ENCODE data around the gene RAB7A.
"Not testable (repeated sequence)": the region's sequence is repeated elsewhere in the genome, so short reads cannot be mapped to it uniquely, and the experiment has no call there.

Gene RAB7A

GRCh38 chr3:128753715-128754114 lies 27.7 kb downstream of the RAB7A start:
- DNase-seq (ENCODE audit: low spot score), result no peak

- no peak for DNase-seq (ENCODE audit: low spot score)
These were observed 34.1 kb downstream of the RAB7A start for GRCh38 chr3:128760042-128760441.

GRCh38 chr3:128760881-128761280 lies 34.9 kb downstream of the RAB7A start:
- no peak for DNase-seq (ENCODE audit: low spot score)

- no peak for DNase-seq (ENCODE audit: low spot score)
These were observed 35.4 kb downstream of the RAB7A start for GRCh38 chr3:128761392-128761791.

GRCh38 chr3:128763967-128764366 lies 38.0 kb downstream of the RAB7A start:
- no peak for DNase-seq (ENCODE audit: low spot score)

- DNase-seq (ENCODE audit: low spot score), result no peak
These were observed 38.9 kb downstream of the RAB7A start for GRCh38 chr3:128764863-128765262.

GRCh38 chr3:128767094-128767750 lies 41.2 kb downstream of the RAB7A start:
- no peak for DNase-seq (ENCODE audit: low spot score)

GRCh38 chr3:128768471-128768870 lies 42.5 kb downstream of the RAB7A start:
- no peak for DNase-seq (ENCODE audit: low spot score)

GRCh38 chr3:128770387-128770786 lies 44.4 kb downstream of the RAB7A start:
- DNase-seq (ENCODE audit: low spot score), result no peak

- DNase-seq (ENCODE audit: low spot score), result not testable (repeated sequence)
These were observed 47.2 kb downstream of the RAB7A start for GRCh38 chr3:128773189-128773588.

- DNase-seq (ENCODE audit: low spot score), result not testable (repeated sequence)
These were observed 47.6 kb downstream of the RAB7A start for GRCh38 chr3:128773592-128773991.

- no peak for DNase-seq (ENCODE audit: low spot score)
These were observed 49.3 kb downstream of the RAB7A start for GRCh38 chr3:128775241-128775640.

GRCh38 chr3:128775906-128776542 lies 50.0 kb downstream of the RAB7A start:
- no peak for DNase-seq (ENCODE audit: low spot score)

- DNase-seq (ENCODE audit: low spot score), result no peak
These were observed 54.3 kb downstream of the RAB7A start for GRCh38 chr3:128780101-128780837.

GRCh38 chr3:128781164-128781563 lies 55.2 kb downstream of the RAB7A start:
- DNase-seq (ENCODE audit: low spot score), result no peak

GRCh38 chr3:128782282-128783146 lies 56.5 kb downstream of the RAB7A start:
- DNase-seq (ENCODE audit: low spot score), result no peak

GRCh38 chr3:128783774-128784173 lies 57.8 kb downstream of the RAB7A start:
- no peak for DNase-seq (ENCODE audit: low spot score)

- DNase-seq (ENCODE audit: low spot score), result no peak
These were observed 58.2 kb downstream of the RAB7A start for GRCh38 chr3:128784232-128784631.

GRCh38 chr3:128784843-128785242 lies 58.9 kb downstream of the RAB7A start:
- no peak for DNase-seq (ENCODE audit: low spot score)

GRCh38 chr3:128786434-128787020 lies 60.5 kb downstream of the RAB7A start:
- no peak for DNase-seq (ENCODE audit: low spot score)

Measured in hematopoietic multipotent progenitor cell treated with erythropoietin and hydrocortisone succinate and interleukin-3 and kit ligand, for 17 days (in vitro differentiated cells).